Stimulated activated CD4-positive, alpha-beta T cell treated with anti-CD3 and anti-CD28 coated beads, Interleukin-12 subunit alpha, Interleukin-12 subunit beta, amount 100 ng/mL, for 4 hours (primary cell): ENCODE measurements around the gene NKIRAS2.
A peak's percentile ranks its signal among the peaks of the same experiment; 100 is the strongest.

Experiments used
- DNase-seq: peaks from one replicate; pipeline ENCODE4 v3.0.0-alpha.2; 2020

Gene NKIRAS2

GRCh38 chr17:42058063-42058462, 38.2 kb downstream of the NKIRAS2 start:
- DNase-seq: no peak

- no peak for DNase-seq
Measured at GRCh38 chr17:42059815-42060214, 39.9 kb downstream of the NKIRAS2 start.

- no peak for DNase-seq
Measured at GRCh38 chr17:42060231-42060630, 40.3 kb downstream of the NKIRAS2 start.

- DNase-seq: no peak
Measured at GRCh38 chr17:42061646-42062487, 42.0 kb downstream of the NKIRAS2 start.

- DNase-seq: no peak
Measured at GRCh38 chr17:42062681-42063080, 42.8 kb downstream of the NKIRAS2 start.

DNA sequence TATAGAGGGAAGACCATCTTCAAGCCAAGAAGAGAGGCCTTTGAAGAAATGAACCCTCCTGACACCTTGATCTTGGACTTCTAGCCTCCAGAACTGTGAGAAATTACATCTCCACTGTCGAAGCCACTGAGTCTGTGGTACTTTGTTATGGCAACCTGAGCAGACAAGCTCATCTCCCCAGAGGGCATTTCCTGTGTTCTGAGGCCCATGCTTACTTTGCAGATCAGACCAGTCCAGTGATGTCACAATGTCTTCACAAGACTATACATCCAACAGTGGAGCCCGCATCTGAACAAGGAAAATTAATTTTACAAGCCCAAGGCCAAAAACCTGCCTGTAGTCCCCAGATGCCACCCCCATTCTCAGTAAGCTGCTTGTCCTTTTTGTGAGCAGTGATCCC, 45.3 kb downstream of the NKIRAS2 start:
- no peak for DNase-seq

DNA sequence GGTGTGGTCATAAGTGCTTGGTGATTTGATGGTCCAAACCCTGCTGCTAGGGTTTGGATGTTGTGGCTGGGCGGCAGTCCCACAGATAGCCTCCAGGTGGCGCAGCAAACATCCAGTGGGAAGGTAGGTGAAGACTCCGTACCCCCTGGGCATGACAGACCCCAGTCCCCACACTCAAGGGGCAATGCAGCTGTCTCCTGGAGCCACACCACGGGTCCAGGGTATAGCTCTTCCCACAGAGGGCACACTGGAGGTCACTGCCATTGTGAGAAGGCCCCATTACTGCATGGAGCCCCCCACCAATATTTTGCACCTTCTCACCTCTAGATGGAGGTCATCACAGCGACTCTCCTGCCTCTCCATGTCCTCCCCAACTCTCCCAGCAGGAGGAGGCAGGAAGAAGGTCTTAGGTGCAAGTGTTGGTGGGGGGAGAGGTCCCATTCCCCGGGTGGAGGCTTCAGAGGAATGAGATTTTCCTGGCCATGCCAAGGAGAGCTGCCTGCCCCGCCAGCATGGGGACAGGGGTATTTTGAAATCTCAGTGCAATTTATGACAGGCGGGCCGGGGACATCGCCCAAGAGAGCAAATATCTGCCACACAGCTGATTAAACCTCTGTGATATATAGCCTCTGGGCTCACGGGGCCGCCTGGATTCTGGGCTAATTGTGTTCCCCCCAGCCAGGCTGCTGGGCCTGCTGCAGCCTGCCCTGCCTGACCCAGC, 47.6 kb downstream of the NKIRAS2 start:
- DNase-seq: peak; percentile 73

DNA sequence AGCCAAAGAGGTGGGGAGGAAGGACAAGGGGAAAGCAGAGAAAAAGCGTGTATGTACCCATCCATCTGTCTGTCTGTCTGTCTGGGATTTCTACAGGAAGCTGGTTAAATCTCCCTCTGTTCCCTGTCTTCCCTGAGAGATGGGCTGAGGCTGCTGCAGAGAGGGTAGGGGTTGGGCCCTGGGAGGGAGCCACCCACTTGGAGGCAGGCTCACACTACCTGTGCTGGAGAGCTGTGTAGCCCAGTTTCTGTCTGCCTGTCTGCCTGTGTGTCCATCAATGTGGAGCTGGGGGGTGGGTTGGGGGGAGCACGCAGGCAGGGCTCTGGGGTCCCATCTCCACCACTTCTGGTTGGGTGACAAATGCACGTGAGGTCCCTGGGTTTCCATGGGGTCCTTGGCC, 49.1 kb downstream of the NKIRAS2 start:
- no peak for DNase-seq

DNA sequence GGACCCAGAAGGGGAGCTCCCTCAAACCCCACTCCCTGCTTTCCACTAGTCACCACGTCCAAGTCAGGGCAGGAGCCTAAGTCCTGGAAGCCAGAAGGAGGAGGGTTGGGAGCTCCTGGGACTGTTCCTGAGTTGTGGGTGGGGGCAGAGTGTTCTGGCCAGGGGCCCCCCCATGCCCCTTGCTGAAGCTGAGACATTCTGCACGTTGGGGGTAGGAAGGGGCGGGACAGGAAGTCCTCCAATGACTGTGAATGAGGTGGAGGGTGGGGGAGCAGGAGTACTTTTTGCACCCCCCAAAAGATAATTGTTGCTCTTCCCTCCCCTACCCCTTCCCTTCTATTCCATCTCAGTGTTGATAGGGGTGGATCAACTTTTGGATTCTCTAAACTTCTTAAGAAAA, 51.9 kb downstream of the NKIRAS2 start:
- no peak for DNase-seq

DNA sequence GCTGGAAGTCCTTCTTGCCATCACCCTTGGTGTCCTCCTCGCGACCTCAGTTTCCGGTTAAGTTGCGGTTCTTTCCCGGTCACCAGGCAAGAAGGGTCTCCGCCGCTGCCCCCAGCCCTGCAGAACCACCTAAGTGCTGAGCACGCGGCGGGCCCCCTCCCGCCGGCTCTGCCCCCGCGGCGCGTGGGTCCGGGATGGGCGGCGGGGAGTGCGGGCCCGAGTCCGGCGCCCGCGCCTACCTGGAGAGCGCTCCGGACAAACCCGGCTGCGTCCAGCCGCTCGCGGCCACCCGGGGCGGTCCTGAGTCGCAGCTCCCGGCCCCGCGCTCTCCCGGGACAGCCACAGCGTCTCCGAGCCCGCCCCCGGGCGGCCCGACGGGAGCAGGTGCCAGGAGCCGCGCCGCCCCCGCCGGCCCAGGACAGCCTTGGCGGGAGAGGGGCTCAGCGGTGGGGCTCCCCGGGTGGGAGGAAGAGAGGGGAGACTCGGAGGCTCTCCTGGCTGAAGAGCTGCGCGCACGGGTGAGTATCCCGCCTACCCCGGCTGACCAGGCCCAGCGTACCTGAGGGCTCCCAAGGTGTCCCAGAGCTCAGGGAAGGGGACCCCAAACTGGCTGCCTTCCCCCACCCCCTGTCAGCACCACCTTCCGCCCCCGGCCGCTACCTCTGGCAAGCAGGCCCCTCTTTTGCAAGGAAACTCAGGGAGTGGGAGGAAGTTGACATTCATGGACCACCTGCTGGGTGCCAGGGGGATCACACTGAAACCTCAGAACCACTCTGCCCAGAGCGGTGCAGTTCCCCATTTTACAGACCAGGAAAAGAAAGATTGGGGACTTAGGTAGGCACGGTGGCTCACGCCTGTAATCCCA, 52.7 kb downstream of the NKIRAS2 start:
- DNase-seq: no peak
